Mesenchymal stem cell (in vitro differentiated cells and primary cell): ENCODE results near the gene RGS7.

ENCODE experiments used
- DNase-seq: peaks from one replicate; pipeline ENCODE4 v3.0.0-alpha.2; 2013
- H2AFZ ChIP-seq: one replicate; pipeline ENCODE4 v1.6.1; 2013; ENCODE audit warnings: low read depth, mild to moderate bottlenecking, control low read depth, inconsistent platforms, low read length, moderate library complexity
- H2AK5ac ChIP-seq: 2 replicates; pipeline ENCODE4 v1.6.1; 2013; ENCODE audit warnings: low read length, moderate library complexity, mild to moderate bottlenecking, inconsistent platforms; ENCODE audit not compliant: severe bottlenecking
- H2BK120ac ChIP-seq: one replicate; pipeline ENCODE4 v1.6.1; 2013; ENCODE audit warnings: low read depth, mild to moderate bottlenecking, inconsistent platforms, low read length, moderate library complexity
- H2BK12ac ChIP-seq, 2 experiments: one replicate each; pipeline ENCODE4 v1.6.1; 2013; ENCODE audit warnings: inconsistent platforms in 2 of 2, low read length in 2 of 2, mild to moderate bottlenecking in 2 of 2, moderate library complexity in 2 of 2, control low read depth in 1 of 2
- H2BK15ac ChIP-seq: one replicate; pipeline ENCODE4 v1.6.1; 2013; ENCODE audit warnings: mild to moderate bottlenecking, low read depth, inconsistent platforms; ENCODE audit not compliant: poor library complexity, severe bottlenecking
- H2BK5ac ChIP-seq: 2 replicates; pipeline ENCODE4 v1.6.1; 2013; ENCODE audit warnings: low read depth, mild to moderate bottlenecking, low read length, control low read depth, inconsistent platforms; ENCODE audit not compliant: poor library complexity, severe bottlenecking
- H3K14ac ChIP-seq, 2 experiments: one replicate each; pipeline ENCODE4 v1.6.1; 2013; ENCODE audit warnings: inconsistent platforms in 2 of 2, low read length in 2 of 2, control low read depth in 1 of 2, mild to moderate bottlenecking in 1 of 2, moderate library complexity in 1 of 2
- H3K18ac ChIP-seq, 2 experiments: one replicate each; pipeline ENCODE4 v1.6.1; 2013; ENCODE audit warnings: inconsistent platforms in 2 of 2, low read length in 2 of 2, control low read depth in 1 of 2, low read depth in 1 of 2, mild to moderate bottlenecking in 1 of 2
- H3K23ac ChIP-seq, 2 experiments: one replicate each; pipeline ENCODE4 v1.6.1; 2013; ENCODE audit warnings: inconsistent platforms in 2 of 2, low read length in 2 of 2, mild to moderate bottlenecking in 2 of 2, moderate library complexity in 2 of 2, control low read depth in 1 of 2
- H3K27ac ChIP-seq: 2 replicates; pipeline ENCODE4 v1.5.1; 2013; ENCODE audit warnings: mild to moderate bottlenecking, moderate library complexity, low read length, control low read depth, inconsistent platforms; ENCODE audit not compliant: poor library complexity, severe bottlenecking
- H3K27me3 ChIP-seq, 2 experiments: 2 replicates each; pipeline versions ENCODE4 v1.6.1 to v1.7.0; 2013; ENCODE audit warnings: low read length in 2 of 2, mild to moderate bottlenecking in 2 of 2, moderate library complexity in 2 of 2, control low read depth in 1 of 2, inconsistent platforms in 1 of 2; ENCODE audit not compliant: control insufficient read depth in 1 of 2, insufficient read depth in 1 of 2
- H3K36me3 ChIP-seq, 2 experiments: 2 replicates each; pipeline versions ENCODE4 v1.6.1 to v1.7.0; 2013; ENCODE audit warnings: low read length in 2 of 2, control low read depth in 1 of 2, inconsistent platforms in 1 of 2, low read depth in 1 of 2, mild to moderate bottlenecking in 1 of 2; ENCODE audit not compliant: insufficient read depth in 2 of 2, control insufficient read depth in 1 of 2
- H3K4ac ChIP-seq, 2 experiments: one replicate each; pipeline ENCODE4 v1.6.1; 2013; ENCODE audit warnings: inconsistent platforms in 2 of 2, low read length in 2 of 2, mild to moderate bottlenecking in 2 of 2, moderate library complexity in 2 of 2, control low read depth in 1 of 2, low read depth in 1 of 2
- H3K4me1 ChIP-seq: 2 replicates; pipeline ENCODE4 v1.6.1; 2013; ENCODE audit warnings: low read depth, low read length, control low read depth; ENCODE audit not compliant: control insufficient read depth, insufficient read depth
- H3K4me2 ChIP-seq: 2 replicates; pipeline ENCODE4 v1.6.1; 2013; ENCODE audit warnings: low read length, mild to moderate bottlenecking, inconsistent platforms; ENCODE audit not compliant: poor library complexity, severe bottlenecking
- H3K4me3 ChIP-seq, 2 experiments: 2 replicates each; pipeline versions ENCODE4 v1.5.1 to v1.7.0; 2013; ENCODE audit warnings: low read length in 2 of 2, mild to moderate bottlenecking in 2 of 2, control low read depth in 1 of 2, low read depth in 1 of 2; ENCODE audit not compliant: insufficient read depth in 1 of 2
- H3K79me1 ChIP-seq: replicated peaks from 2 replicates; pipeline ENCODE4 v1.6.1; 2013; ENCODE audit warnings: mild to moderate bottlenecking, control low read depth, low read length, inconsistent platforms; ENCODE audit not compliant: poor library complexity, severe bottlenecking
- H3K9ac ChIP-seq: 2 replicates; pipeline ENCODE4 v1.7.0; 2013; ENCODE audit warnings: mild to moderate bottlenecking, low read length, moderate library complexity
- H3K9me3 ChIP-seq: 2 replicates; pipeline ENCODE4 v1.7.0; 2013; ENCODE audit warnings: mild to moderate bottlenecking, low read length; ENCODE audit not compliant: control insufficient read depth
- H4K8ac ChIP-seq: one replicate; pipeline ENCODE4 v1.6.1; 2013; ENCODE audit warnings: inconsistent platforms, mild to moderate bottlenecking, low read length, moderate library complexity
- H4K91ac ChIP-seq: one replicate; pipeline ENCODE4 v1.6.1; 2013; ENCODE audit warnings: mild to moderate bottlenecking, low read length, inconsistent platforms
- WGBS: methylation state at CpG from one replicate; pipeline ENCODE4 v1.1.7; 2013; ENCODE audit warnings: mixed read lengths; 5-methylcytosine and 5-hydroxymethylcytosine counted together

The RGS7 gene

DNA sequence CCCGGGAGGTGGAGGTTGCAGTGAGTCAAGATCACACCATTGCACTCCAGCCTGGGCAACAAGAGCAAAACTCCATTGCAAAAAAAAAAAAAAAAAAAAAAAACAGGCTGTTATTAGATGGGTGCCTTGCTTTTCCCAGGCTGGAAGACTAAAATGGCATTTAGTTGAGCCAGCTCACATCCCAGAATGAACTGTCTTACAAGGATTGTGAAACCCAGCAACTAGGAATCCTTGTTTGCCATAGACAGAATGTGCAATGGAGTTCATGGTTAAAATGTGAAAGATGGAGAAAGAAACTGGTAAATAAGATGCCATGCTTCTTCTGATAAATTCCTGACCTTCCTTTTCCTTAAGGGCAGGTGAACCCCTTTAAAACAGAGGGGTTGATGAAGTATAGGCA lies 529.2 kb downstream of the RGS7 start:
- Histone ChIP-seq H2AK5ac (no peak overlapping the region), H2AFZ (no peak overlapping the region), H3K23ac (no peak overlapping the region), H3K36me3 (peaks cover 0 to 4% of the 10 kb centered on the region in 2 experiments), H3K27me3 (no peaks in the 10 kb centered on the region), H2BK120ac (no peak overlapping the region), H2BK12ac (no peak overlapping the region), H3K4ac (no peak overlapping the region), H4K8ac (no peak overlapping the region), H3K18ac (no peak overlapping the region), H3K9me3 (no peaks in the 10 kb centered on the region), H2BK5ac (no peak overlapping the region), H3K4me3 (no peak overlapping the region), H3K14ac (no peak overlapping the region), H4K91ac (no peak overlapping the region), H2BK15ac (no peak overlapping the region), H3K4me1 (no peaks in the 10 kb centered on the region), H3K9ac (no peak overlapping the region), H3K27ac (no peak overlapping the region), H3K4me2 (no peak overlapping the region), H3K79me1 (no peaks in the 10 kb centered on the region)
- DNase-seq: no peak
- no CpG with 5 or more reads among the region's 1 CpG for WGBS

DNA sequence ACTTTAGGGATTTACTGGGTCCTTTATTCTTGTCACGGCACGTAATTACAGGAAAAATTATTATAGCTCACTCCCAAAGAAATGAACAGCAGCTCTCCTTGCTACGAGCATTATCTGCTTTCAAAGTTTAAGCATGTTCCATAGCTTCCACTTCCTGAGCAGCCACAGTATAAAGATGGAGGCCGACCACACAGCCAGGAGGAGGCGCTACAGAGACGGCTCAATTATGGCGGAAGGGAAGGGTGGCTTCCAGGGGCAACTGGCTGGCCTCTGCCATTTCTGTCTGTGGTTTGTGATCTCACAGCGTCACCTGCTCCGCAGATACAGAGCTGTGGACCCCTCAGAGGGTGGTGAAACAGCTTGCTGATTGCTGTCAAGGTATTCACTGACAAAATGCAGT lies 532.8 kb downstream of the RGS7 start:
- Histone ChIP-seq H3K79me1 (no peaks in the 10 kb centered on the region), H3K27me3 (no peaks in the 10 kb centered on the region), H4K91ac (peak overlapping the region; percentile 27), H3K9me3 (no peaks in the 10 kb centered on the region), H3K4ac (no peak overlapping the region), H2AFZ (no peak overlapping the region), H2BK15ac (no peak overlapping the region), H3K27ac (no peak overlapping the region), H3K9ac (no peak overlapping the region), H3K4me1 (no peaks in the 10 kb centered on the region), H3K4me3 (no peak overlapping the region), H3K36me3 (peaks cover 0 to 4% of the 10 kb centered on the region in 2 experiments), H2BK5ac (no peak overlapping the region), H2BK120ac (no peak overlapping the region), H2AK5ac (no peak overlapping the region), H3K14ac (no peak overlapping the region), H3K23ac (no peak overlapping the region), H4K8ac (no peak overlapping the region), H3K18ac (no peak overlapping the region), H3K4me2 (no peak overlapping the region), H2BK12ac (no peak overlapping the region)
- WGBS: 83% methylated on average over 9 of the region's 9 CpGs
- DNase-seq: no peak

DNA sequence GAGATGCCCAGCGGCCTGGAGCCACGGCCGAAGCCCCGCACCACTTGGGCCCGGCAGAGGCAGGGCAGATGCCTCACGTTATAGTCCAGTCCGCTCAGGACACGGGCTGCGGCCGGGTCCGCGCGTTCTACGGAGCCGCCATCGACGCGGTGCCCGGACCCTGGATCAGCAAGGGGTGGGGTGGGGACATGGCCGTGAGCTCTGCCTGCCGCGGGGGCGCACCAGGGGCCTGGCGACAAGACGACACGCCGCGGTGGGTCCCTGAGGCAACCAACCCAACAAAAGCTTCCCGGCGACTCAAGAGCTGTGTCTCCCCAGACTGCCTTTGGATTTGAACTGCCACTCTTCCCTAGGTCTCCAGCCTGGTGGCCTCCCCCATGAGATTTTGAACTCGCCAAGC lies 533.6 kb downstream of the RGS7 start:
- H3K4ac ChIP-seq: peak overlapping the region in 1 of 2 experiments; percentile 35
- 97% methylated on average over 31 of the region's 31 CpGs for WGBS

DNA sequence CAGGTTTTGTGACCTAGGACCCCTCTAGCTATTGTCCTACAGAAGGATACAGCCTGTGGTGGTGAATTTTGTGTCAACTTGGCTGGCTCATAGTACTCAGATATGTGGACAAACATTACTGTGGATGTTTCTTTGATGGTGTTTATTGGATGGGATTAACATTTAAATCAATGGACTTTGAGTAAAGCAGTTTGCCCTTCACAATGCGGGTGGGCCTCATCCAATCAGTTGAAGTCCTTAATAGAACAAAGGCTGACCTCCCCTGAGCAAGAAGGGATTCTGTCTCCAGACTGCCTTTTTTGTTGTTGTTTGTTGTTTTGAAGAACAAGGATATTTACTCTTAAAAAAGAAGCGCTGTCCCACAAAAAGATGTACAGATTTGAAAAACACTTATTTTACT lies 535.1 kb downstream of the RGS7 start:
- Histone ChIP-seq H3K4ac (no peak overlapping the region), H4K8ac (no peak overlapping the region), H3K4me2 (no peak overlapping the region), H3K27ac (no peak overlapping the region), H3K9ac (no peak overlapping the region), H3K14ac (no peak overlapping the region), H3K23ac (no peak overlapping the region), H2AFZ (no peak overlapping the region), H3K36me3 (peaks cover 0 to 4% of the 10 kb centered on the region in 2 experiments), H3K18ac (no peak overlapping the region), H2BK5ac (no peak overlapping the region), H3K79me1 (no peaks in the 10 kb centered on the region), H3K4me3 (no peak overlapping the region), H3K4me1 (no peaks in the 10 kb centered on the region), H2BK120ac (no peak overlapping the region), H4K91ac (no peak overlapping the region), H2AK5ac (no peak overlapping the region), H3K27me3 (no peaks in the 10 kb centered on the region), H2BK15ac (no peak overlapping the region), H3K9me3 (no peaks in the 10 kb centered on the region), H2BK12ac (no peak overlapping the region)
- no peak for DNase-seq
- 100% methylated on average over 1 of the region's 2 CpGs for WGBS

More for the DNA sequence above, 533.6 kb downstream of the RGS7 start:
- Histone ChIP-seq H3K27me3 (no peaks in the 10 kb centered on the region), H3K4me3 (no peak overlapping the region), H3K36me3 (peaks cover 0 to 4% of the 10 kb centered on the region in 2 experiments), H3K27ac (no peak overlapping the region), H4K91ac (peak overlapping the region; percentile 61), H3K79me1 (no peaks in the 10 kb centered on the region), H2AFZ (no peak overlapping the region), H4K8ac (no peak overlapping the region), H2BK120ac (no peak overlapping the region), H3K18ac (no peak overlapping the region), H3K14ac (peak overlapping the region in 1 of 2 experiments; percentile 15), H3K23ac (no peak overlapping the region), H2AK5ac (no peak overlapping the region), H3K4me2 (no peak overlapping the region), H3K9ac (no peak overlapping the region), H3K9me3 (no peaks in the 10 kb centered on the region), H2BK15ac (peak overlapping the region; percentile 69), H3K4me1 (no peaks in the 10 kb centered on the region), H2BK12ac (no peak overlapping the region), H2BK5ac (no peak overlapping the region)
- DNase-seq: no peak
